Lower leg skin (tissue), 3 donors: Measurements from ENCODE around the gene ACKR2.
A peak's percentile ranks its signal among the peaks of the same experiment; 100 is the strongest.

ENCODE experiments used
- POLR2A ChIP-seq, 2 donors: fragments of 450-650 bp; IDR thresholded peaks; one replicate each; pipeline ENCODE4 v1.6.1; 2016 to 2017; ENCODE audit warnings: antibody characterized with exemption in 2 of 2, mild to moderate bottlenecking in 1 of 2, moderate library complexity in 1 of 2
- TF ChIP-seq, protein P1 (sequence below), 3 donors: fragments of 450-650 bp; IDR thresholded peaks; one replicate each; pipeline ENCODE4 v1.5.1; 2016; ENCODE audit warnings: antibody characterized with exemption in 3 of 3, mild to moderate bottlenecking in 3 of 3, moderate library complexity in 2 of 3

DNA sequence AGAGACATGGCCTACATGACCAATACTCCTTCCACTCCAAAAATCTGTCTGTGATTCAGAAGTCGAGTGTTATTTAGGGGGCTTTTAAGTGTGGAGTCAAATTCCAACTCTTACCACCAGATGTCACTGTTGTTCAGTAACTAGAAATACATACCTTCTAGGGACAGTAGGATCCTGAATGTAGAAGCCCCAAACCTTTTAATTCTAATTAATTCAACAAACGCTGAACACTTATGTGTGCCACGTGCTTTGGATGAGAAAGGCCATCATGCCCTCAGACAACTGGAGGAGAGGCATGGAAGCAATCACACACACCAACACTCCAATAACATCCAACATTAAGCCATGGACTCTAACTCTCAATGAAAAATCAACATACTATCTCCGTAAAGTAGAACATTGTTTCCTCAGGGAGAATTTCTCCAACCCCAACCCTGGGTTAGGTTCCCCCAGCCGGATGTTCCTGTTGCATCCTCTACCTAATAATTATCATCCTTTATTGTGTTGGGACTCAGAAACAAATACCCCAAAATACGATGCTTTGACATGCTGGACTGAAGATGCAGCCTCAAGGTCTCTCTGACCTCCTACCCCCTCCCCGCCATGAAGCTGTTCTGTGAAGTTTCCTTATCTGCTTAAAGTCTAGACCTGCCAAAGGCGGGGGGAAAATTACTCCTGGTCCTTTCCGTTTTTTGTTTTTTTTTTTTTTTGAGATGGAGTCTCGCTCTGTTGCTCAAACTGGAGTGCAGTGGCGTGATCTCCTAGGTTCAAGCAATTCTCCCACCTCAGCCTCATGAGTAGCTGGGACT, 28.1 kb upstream of the ACKR2 start:
- TF ChIP-seq, protein P1, sequence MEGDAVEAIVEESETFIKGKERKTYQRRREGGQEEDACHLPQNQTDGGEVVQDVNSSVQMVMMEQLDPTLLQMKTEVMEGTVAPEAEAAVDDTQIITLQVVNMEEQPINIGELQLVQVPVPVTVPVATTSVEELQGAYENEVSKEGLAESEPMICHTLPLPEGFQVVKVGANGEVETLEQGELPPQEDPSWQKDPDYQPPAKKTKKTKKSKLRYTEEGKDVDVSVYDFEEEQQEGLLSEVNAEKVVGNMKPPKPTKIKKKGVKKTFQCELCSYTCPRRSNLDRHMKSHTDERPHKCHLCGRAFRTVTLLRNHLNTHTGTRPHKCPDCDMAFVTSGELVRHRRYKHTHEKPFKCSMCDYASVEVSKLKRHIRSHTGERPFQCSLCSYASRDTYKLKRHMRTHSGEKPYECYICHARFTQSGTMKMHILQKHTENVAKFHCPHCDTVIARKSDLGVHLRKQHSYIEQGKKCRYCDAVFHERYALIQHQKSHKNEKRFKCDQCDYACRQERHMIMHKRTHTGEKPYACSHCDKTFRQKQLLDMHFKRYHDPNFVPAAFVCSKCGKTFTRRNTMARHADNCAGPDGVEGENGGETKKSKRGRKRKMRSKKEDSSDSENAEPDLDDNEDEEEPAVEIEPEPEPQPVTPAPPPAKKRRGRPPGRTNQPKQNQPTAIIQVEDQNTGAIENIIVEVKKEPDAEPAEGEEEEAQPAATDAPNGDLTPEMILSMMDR (IDR thresholded peaks at IDR 0.05) = peak in 1 of 3 donors; percentile 78
- TF ChIP-seq POLR2A (IDR thresholded peaks at IDR 0.05) = no peak
